ENCODE results near the gene TSPYL1.

Gene TSPYL1

GRCh38 chr6:116254297-116255056 is 25.3 kb downstream of the TSPYL1 start:
- TF ChIP-seq GATA2 (IDR thresholded peaks at IDR 0.05; ENCODE audit: low read depth, low read length) (no peak), GATA3 (IDR thresholded peaks at IDR 0.05; ENCODE audit: low read depth, low read length) (no peak; the same call in 1 of the 2 replicates)

GRCh38 chr6:116253505-116254296 is 26.0 kb downstream of the TSPYL1 start, which contains the start of gene TSPYL4:
TSPYL4 (minus strand) TSS chr6:116254075; CDS start chr6:116254008, 67 bp downstream.
- peak; percentile 91 for TF ChIP-seq GATA2 (IDR thresholded peaks at IDR 0.05; ENCODE audit: low read depth, low read length)
- TF ChIP-seq GATA3 (IDR thresholded peaks at IDR 0.05; ENCODE audit: low read depth, low read length), result 0 out of 2 replicates have a peak, but pooled peaks have one; percentile 61

DNA sequence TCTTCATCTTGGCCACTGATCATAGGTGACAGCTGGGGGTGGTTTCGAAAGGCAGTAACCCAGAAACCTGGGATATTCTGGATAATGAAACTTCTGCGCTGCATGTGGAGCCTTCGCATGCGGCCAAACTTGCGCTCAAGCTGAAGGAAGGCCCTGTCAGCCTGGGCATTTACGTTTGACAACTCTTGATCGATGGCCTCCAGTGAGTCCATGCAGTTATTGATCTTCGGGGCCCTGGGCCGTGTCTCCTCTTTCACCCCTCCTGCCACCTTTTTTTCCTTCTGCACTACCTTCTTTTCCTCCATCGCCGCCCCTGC is 26.6 kb downstream of the TSPYL1 start:
- TF ChIP-seq GATA3 (IDR thresholded peaks at IDR 0.05; ENCODE audit: low read depth, low read length) (no peak), GATA2 (IDR thresholded peaks at IDR 0.05; ENCODE audit: low read depth, low read length) (no peak)

GRCh38 chr6:116251568-116252384 is 28.0 kb downstream of the TSPYL1 start:
- TF ChIP-seq GATA2 (IDR thresholded peaks at IDR 0.05; ENCODE audit: low read depth, low read length), result no peak
- TF ChIP-seq GATA3 (IDR thresholded peaks at IDR 0.05; ENCODE audit: low read depth, low read length), result no peak

- no peak for TF ChIP-seq GATA3 (IDR thresholded peaks at IDR 0.05; ENCODE audit: low read depth, low read length)
- no peak for TF ChIP-seq GATA2 (IDR thresholded peaks at IDR 0.05; ENCODE audit: low read depth, low read length)
Observed at GRCh38 chr6:116248577-116248976, 31.2 kb downstream of the TSPYL1 start.

- TF ChIP-seq GATA2 (IDR thresholded peaks at IDR 0.05; ENCODE audit: low read depth, low read length) (no peak), GATA3 (IDR thresholded peaks at IDR 0.05; ENCODE audit: low read depth, low read length) (no peak)
Observed at GRCh38 chr6:116247285-116247684, 32.4 kb downstream of the TSPYL1 start.

DNA sequence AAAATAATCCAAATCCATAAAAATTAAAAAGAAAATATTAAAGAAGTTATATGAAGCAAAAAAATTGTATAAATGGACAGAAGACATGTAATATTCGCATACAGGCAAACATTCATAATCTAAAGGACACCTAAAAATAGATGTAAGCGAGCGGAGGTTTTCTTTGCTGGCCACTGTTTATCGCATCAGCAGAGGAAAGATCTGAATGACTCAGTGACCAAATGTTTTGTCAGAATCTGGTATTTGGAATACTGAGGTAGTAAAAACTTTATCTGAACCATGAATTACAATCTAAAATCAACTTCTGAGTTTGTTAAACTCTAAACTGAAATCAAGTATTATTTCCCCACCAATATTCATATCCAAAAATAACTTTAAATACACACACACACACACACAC is 33.6 kb downstream of the TSPYL1 start:
- TF ChIP-seq GATA2 (IDR thresholded peaks at IDR 0.05; ENCODE audit: low read depth, low read length) (no peak), GATA3 (IDR thresholded peaks at IDR 0.05; ENCODE audit: low read depth, low read length) (no peak)

DNA sequence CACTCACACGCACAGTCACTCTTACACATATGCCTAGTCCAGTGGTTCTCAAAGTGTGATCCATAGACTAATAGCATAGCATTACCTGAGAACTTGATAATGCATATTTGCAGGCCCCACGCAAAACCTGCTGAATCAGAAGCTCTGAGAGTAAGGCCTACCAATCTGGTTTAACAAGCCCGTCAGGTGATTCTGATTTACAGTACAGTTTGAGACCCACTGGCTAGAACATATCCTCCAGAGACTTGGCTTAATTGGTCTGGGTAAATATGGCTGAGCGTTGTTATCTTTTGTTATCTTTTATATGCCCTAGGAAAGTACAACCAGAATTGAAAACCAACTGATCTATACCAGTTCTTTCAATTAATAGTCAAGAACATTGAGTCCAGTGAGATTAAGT is 35.4 kb downstream of the TSPYL1 start:
- TF ChIP-seq GATA3 (IDR thresholded peaks at IDR 0.05; ENCODE audit: low read depth, low read length) (no peak), GATA2 (IDR thresholded peaks at IDR 0.05; ENCODE audit: low read depth, low read length) (no peak)

DNA sequence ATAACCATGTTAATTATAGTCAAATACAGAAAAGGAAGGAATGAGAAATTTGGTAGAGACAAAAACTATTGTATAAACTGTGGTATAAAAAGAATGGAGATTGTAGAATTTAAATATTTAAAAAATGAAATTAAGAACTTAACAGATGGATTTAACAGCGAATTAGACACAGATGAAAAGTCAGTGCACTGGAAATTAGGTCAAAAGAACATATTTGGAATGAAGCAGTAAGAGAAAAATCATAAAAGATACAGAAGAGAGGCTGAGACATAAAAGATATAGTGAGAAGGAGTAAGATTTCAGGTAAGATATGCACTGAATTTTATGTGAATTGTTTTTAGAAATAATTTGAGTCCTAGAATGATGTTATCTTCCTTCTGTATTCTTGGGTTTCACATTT is 39.9 kb downstream of the TSPYL1 start:
- TF ChIP-seq GATA3 (IDR thresholded peaks at IDR 0.05; ENCODE audit: low read depth, low read length) (no peak), GATA2 (IDR thresholded peaks at IDR 0.05; ENCODE audit: low read depth, low read length) (no peak)

GRCh38 chr6:116239256-116239655 is 40.5 kb downstream of the TSPYL1 start:
- TF ChIP-seq GATA2 (IDR thresholded peaks at IDR 0.05; ENCODE audit: low read depth, low read length) (no peak), GATA3 (IDR thresholded peaks at IDR 0.05; ENCODE audit: low read depth, low read length) (no peak)

DNA sequence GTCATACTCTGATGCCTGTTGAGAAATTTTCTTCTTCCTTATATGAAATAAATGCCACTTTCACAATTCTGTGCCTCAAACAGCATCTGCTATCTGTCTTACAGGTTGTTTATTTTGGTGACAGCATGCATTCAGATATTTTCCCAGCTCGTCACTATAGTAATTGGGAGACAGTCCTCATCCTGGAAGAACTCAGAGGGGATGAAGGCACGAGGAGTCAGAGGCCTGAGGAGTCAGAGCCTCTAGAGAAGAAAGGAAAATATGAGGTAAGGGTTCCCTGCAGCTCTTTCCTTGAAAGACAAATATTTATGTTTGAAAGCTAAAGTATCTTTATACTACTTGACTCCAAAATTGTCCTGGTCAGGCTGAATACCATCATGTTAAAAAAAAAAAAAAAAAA is 41.6 kb downstream of the TSPYL1 start:
- no peak for TF ChIP-seq GATA3 (IDR thresholded peaks at IDR 0.05; ENCODE audit: low read depth, low read length)
- no peak for TF ChIP-seq GATA2 (IDR thresholded peaks at IDR 0.05; ENCODE audit: low read depth, low read length)

- TF ChIP-seq GATA2 (IDR thresholded peaks at IDR 0.05; ENCODE audit: low read depth, low read length) (no peak), GATA3 (IDR thresholded peaks at IDR 0.05; ENCODE audit: low read depth, low read length) (no peak)
Observed at GRCh38 chr6:116234689-116235088, 45.0 kb downstream of the TSPYL1 start.

DNA sequence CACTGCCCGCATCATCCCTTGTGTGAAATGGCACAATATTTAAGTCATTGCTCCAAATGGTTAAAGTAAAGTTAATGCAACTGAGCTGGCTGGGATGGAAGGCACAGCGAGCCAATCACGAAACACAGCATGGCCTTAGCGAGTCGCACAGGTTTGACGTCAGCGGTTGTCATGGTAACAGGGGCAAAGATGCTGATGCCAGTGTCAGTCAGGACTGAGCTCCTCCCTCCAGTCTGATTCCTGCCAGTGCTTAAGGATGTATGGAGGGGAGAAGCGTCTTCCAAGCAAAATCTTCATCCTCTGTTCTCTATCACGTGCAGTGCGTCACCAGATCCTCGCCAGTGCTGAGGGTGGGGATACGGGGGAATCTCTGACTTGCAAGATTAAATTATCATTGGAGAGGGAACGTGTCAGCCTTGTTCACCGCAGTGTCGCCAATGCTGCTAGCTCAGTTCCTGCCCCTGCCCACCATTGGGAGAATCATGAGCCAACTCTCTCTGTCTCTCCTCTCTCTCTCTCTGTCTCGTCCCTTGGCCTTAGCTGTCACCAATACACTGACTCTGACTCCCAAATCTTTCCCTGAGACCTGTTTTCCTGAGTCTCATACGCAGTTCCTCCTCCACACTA is 50.3 kb downstream of the TSPYL1 start:
- no peak for TF ChIP-seq GATA2 (IDR thresholded peaks at IDR 0.05; ENCODE audit: low read depth, low read length)
- no peak for TF ChIP-seq GATA3 (IDR thresholded peaks at IDR 0.05; ENCODE audit: low read depth, low read length)
